Measurements from ENCODE around the gene HMGCS1.

DNA sequence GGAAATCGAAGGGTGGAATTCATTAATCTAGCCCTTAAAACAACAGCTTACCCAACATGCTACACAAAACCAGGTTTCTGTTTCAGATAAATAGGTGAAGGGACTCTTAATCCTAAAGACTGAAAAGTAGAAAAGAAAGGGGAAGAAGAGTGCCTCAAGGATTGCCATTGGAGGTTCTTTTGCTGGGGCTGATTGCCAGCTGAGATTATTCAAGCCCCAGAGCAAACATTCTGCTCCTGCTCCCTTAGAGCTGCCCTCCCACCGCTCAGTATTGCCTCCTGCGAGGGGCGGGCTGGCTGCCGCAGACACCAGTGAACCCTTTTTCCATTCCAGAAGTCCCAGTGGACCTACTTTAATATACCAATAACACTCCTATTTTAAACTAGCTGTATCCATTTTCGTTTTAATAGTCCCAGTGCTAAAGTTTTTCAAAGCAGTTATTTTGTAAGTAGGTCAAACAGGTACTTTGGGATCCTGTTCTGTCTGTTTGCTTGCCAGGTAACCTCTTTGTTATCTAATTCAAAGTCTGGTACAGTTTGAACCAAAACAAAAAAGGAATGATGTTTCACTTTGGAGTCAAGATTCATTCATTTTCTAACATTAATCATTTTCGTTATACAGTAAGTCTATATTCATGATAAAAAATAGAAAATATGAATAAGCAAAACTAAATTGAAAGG lies 38.6 kb downstream of the HMGCS1 start:
- TF ChIP-seq GATA2 (IDR thresholded peaks at IDR 0.05; ENCODE audit: low read depth, low read length) (no peak), GATA3 (IDR thresholded peaks at IDR 0.05; ENCODE audit: low read depth, low read length) (no peak)

Data from SH-SY5Y (cell line).